HepG2 (cell line): Measurements from ENCODE around the gene ST14. TPM values are rescaled to one million over a fixed set of nuclear protein-coding genes. Genes with fewer than 3 reads are reported as not detected.

ENCODE experiments used
- ATAC-seq: fragments of 200-7000 bp; cut with Tn5 transposase; 3 replicates; pipeline ENCODE4 v1.9.1; 2020; ENCODE audit warnings: mild to moderate bottlenecking, moderate library complexity
- BruUV-seq: library from RNA; stranded (reverse); fragments of 400-500 nt; replicated peaks from 2 replicates; lab custom pipeline; 2021; lab: Mats Ljungman, UMichigan
- CTCF ChIA-PET: fragments of 300-600 bp; formaldehyde crosslinking; extraction: SDS; loops from one replicate; lab custom pipeline; 2021; ENCODE audit warnings: low total read pairs, inconsistent platforms, low intra/inter-chr PET ratio; lab: Yijun Ruan, JAX
- POLR2A ChIA-PET: fragments of 350-600 bp; sonication (Branson Sonifier 250); formaldehyde crosslinking; loops from one replicate; lab custom pipeline; 2020; ENCODE audit warnings: antibody characterized with exemption, inconsistent platforms; lab: Yijun Ruan, JAX
- DNase-seq: peaks from one replicate; pipeline ENCODE4 v3.0.0-alpha.2; 2015; ENCODE audit warnings: low spot score
- FAIRE-seq: peaks from 3 replicates; lab custom pipeline; 2011; peaks lifted over from hg19 to GRCh38; lab: Jason Lieb, UNC
- H2AFZ ChIP-seq: one replicate; pipeline ENCODE4 v1.6.1; 2011; ENCODE audit warnings: low read length, inconsistent platforms
- H3K27ac ChIP-seq: fragments of 300-600 bp; 3 replicates; pipeline ENCODE4 v1.8.0; 2011; ENCODE audit warnings: mixed run types, mild to moderate bottlenecking, mixed read lengths, low read length, inconsistent platforms; ENCODE audit not compliant: insufficient read depth; ENCODE audit errors: extremely low read length
- H3K27me3 ChIP-seq, 2 experiments: fragments of 200-600 bp in 1 of 2; 2 replicates in 1 of 2; 3 replicates in 1 of 2; pipeline versions ENCODE4 v1.6.0 to v1.8.0; 2011; ENCODE audit warnings: low read length in 2 of 2, mild to moderate bottlenecking in 2 of 2, moderate library complexity in 2 of 2, inconsistent platforms in 1 of 2; ENCODE audit not compliant: insufficient read depth in 2 of 2, control insufficient read depth in 1 of 2
- H3K36me3 ChIP-seq, 2 experiments: fragments of 200-600 bp in 1 of 2; replicated peaks in 1 of 2; 2 replicates in 1 of 2; 3 replicates in 1 of 2; pipeline versions ENCODE4 v1.5.1 to v1.8.0; 2011; ENCODE audit warnings: low read length in 2 of 2, inconsistent platforms in 1 of 2; ENCODE audit not compliant: insufficient read depth in 2 of 2, control insufficient read depth in 1 of 2
- H3K4me1 ChIP-seq: 2 replicates; pipeline ENCODE4 v1.5.1; 2012; ENCODE audit warnings: low read length, inconsistent platforms; ENCODE audit not compliant: insufficient read depth
- H3K4me2 ChIP-seq: 2 replicates; pipeline ENCODE4 v1.6.0; 2011; ENCODE audit warnings: low read depth, low read length, inconsistent platforms
- H3K4me3 ChIP-seq, 3 experiments: fragments of 200-600 bp in 1 of 3; sonication (generic), shearing (Covaris generic) in 1 of 3; replicated peaks in 1 of 3; 2 replicates each; pipeline ENCODE4 v1.5.1; 2011 to 2016; ENCODE audit warnings: low read length in 3 of 3, inconsistent platforms in 2 of 3, low read depth in 2 of 3, mild to moderate bottlenecking in 2 of 3, control low read depth in 1 of 3, mixed read lengths in 1 of 3; ENCODE audit not compliant: insufficient read depth in 1 of 3
- H3K79me2 ChIP-seq: one replicate; pipeline ENCODE4 v1.6.1; 2011; ENCODE audit warnings: low read length, inconsistent platforms; ENCODE audit not compliant: insufficient read depth
- H3K9ac ChIP-seq: 2 replicates; pipeline ENCODE4 v1.6.0; 2011; ENCODE audit warnings: mild to moderate bottlenecking, low read depth, low read length, inconsistent platforms; ENCODE audit not compliant: insufficient read depth
- H3K9me3 ChIP-seq: 2 replicates; pipeline ENCODE4 v1.5.1; 2012; ENCODE audit warnings: mild to moderate bottlenecking, low read length
- H4K20me1 ChIP-seq: 2 replicates; pipeline ENCODE4 v1.6.0; 2011; ENCODE audit warnings: inconsistent platforms, mild to moderate bottlenecking, low read length, moderate library complexity; ENCODE audit not compliant: insufficient read depth
- HDAC6 ChIP-seq: fragments of 200-600 bp; sonication (generic); IDR thresholded peaks from 2 replicates; pipeline ENCODE4 v1.7.0; 2017; ENCODE audit warnings: mild to moderate bottlenecking, antibody characterized with exemption, low read length, low read depth
- MAFF ChIP-seq: IDR thresholded peaks from 2 replicates; pipeline ENCODE4 v1.6.1; 2011; ENCODE audit warnings: low read depth, low read length, improper control_type of control experiment
- PRPF4 ChIP-seq: fragments of 200-400 bp; formaldehyde crosslinking; IDR thresholded peaks from 2 replicates; pipeline ENCODE4 v1.6.1; 2016; ENCODE audit warnings: low read length, low read depth; ENCODE audit not compliant: poor library complexity, severe bottlenecking
- SRY ChIP-seq: sonication (generic); formaldehyde crosslinking; IDR thresholded peaks from 2 replicates; pipeline ENCODE4 v1.8.0; 2022; ENCODE audit warnings: mild to moderate bottlenecking, missing genetic modification reagents
- ZFP36L2 ChIP-seq: sonication (generic); formaldehyde crosslinking; IDR thresholded peaks from 2 replicates; pipeline ENCODE4 v1.4.0; 2020; ENCODE audit warnings: missing genetic modification reagents
- ZNF256 ChIP-seq: sonication (generic); formaldehyde crosslinking; conservative IDR thresholded peaks from 2 replicates; pipeline ENCODE4 v1.4.0; 2020; ENCODE audit warnings: missing genetic modification reagents
- ZNF318 ChIP-seq: sonication (generic); formaldehyde crosslinking; IDR thresholded peaks from 2 replicates; pipeline ENCODE4 v1.4.0; 2020; ENCODE audit warnings: mild to moderate bottlenecking, missing genetic modification reagents
- ZNF564 ChIP-seq: sonication (generic); formaldehyde crosslinking; IDR thresholded peaks from 2 replicates; pipeline ENCODE4 v1.8.1; 2023; ENCODE audit warnings: mild to moderate bottlenecking, missing genetic modification reagents
- ZNF589 ChIP-seq: sonication (generic); formaldehyde crosslinking; conservative IDR thresholded peaks from 2 replicates; pipeline ENCODE4 v1.8.0; 2022; ENCODE audit warnings: mild to moderate bottlenecking, moderate library complexity, missing genetic modification reagents
- ZNF607 ChIP-seq: sonication (generic); formaldehyde crosslinking; IDR thresholded peaks from 2 replicates; pipeline ENCODE4 v1.5.1; 2020; ENCODE audit warnings: missing genetic modification reagents, mild to moderate bottlenecking, borderline replicate concordance
- WGBS: methylation state at CpG from one replicate; pipeline ENCODE4 v1.1.6; 2017; ENCODE audit warnings: low lambda C conversion rate; 5-methylcytosine and 5-hydroxymethylcytosine counted together
- in situ Hi-C: cut with HindIII; loops from 2 replicates; pipeline ENCODE4 v1.10.0; 2017; ENCODE audit warnings: low pct_unique_long_range_greater_than_20kb; ENCODE audit not compliant: extremely low pct_ligation_motif_present
- intact Hi-C: fragments of 100-400 bp; cut with micrococcal nuclease; formaldehyde crosslinking; loops from one replicate; pipeline ENCODE4 v1.10.0; 2022; ENCODE audit not compliant: unreplicated experiment
- polyA plus RNA-seq, 8 experiments: library from polyadenylated mRNA; depleted of rRNA in 3 of 8; stranded (reverse) in 7 of 8; unstranded in 1 of 8; fragments of >200 nt; fragmentation: Illumina TruSeq in 4 of 8; extraction: Trizol in 4 of 8; gene quantifications; 2 replicates each; pipeline versions ENCODE4 v1.2.1 to v1.2.3, GENCODE V29; 2011 to 2016; ENCODE audit warnings: low read depth in 4 of 8, missing spikeins in 1 of 8, mixed read lengths in 1 of 8; ENCODE audit not compliant: insufficient read depth in 1 of 8
- total RNA-seq, 5 experiments: library from RNA; depleted of rRNA; stranded (reverse); fragments of >200 nt; fragmentation: Illumina TruSeq; extraction: Trizol; gene quantifications; 2 replicates each; pipeline ENCODE4 v1.2.3, GENCODE V29; 2016; ENCODE audit warnings: low read depth in 1 of 5
- TF ChIP-seq, protein P1 (sequence below): sonication (generic); IDR thresholded peaks from 2 replicates; pipeline ENCODE4 v1.6.1; 2016; ENCODE audit warnings: low read depth, borderline replicate concordance

Gene ST14
- total and polyA plus RNA-seq, 2 of the 13 experiments (the other 11 are each of a cell fraction or from before 2014, with no cell fraction given) = 0.88 to 1.4 TPM

- intact Hi-C loops = no loop called here
- H3K4me3 ChIP-seq = no peak overlapping the region
- no peak overlapping the region for H3K9ac ChIP-seq
- H3K4me1 ChIP-seq = peaks cover 28% of the 10 kb centered on the region
- FAIRE-seq (no peak), DNase-seq (no peak), ATAC-seq (no peak)
- H3K79me2 ChIP-seq = no peaks in the 10 kb centered on the region
- BruUV-seq = no TSS peak
- no peak overlapping the region for H2AFZ ChIP-seq
- no peaks in the 10 kb centered on the region for H4K20me1 ChIP-seq
- no peak overlapping the region for H3K4me2 ChIP-seq
- in situ Hi-C loops = loop anchor here (10.0 to 25.0 kb wide), 3 partner anchors 146 to 669 kb away; no protein-coding TSS in a partner anchor
- POLR2A ChIA-PET = no interaction called here
- peaks cover 0 to 25% of the 10 kb centered on the region in 2 experiments; a peak in 4 of 5 replicates for H3K27me3 ChIP-seq
- WGBS = 90% methylated on average over 3 of the region's 14 CpGs
- H3K9me3 ChIP-seq = no peaks in the 10 kb centered on the region
- H3K27ac ChIP-seq = no peak overlapping the region
- no peak for TF ChIP-seq ZNF607 (CRISPR knock-in tag)
- TF ChIP-seq PRPF4 = no peak
- no peak for TF ChIP-seq ZNF564
- TF ChIP-seq ZNF318 (CRISPR knock-in tag) = no peak
- TF ChIP-seq, protein P1, sequence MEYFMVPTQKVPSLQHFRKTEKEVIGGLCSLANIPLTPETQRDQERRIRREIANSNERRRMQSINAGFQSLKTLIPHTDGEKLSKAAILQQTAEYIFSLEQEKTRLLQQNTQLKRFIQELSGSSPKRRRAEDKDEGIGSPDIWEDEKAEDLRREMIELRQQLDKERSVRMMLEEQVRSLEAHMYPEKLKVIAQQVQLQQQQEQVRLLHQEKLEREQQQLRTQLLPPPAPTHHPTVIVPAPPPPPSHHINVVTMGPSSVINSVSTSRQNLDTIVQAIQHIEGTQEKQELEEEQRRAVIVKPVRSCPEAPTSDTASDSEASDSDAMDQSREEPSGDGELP = no peak
- no peak for TF ChIP-seq HDAC6
- no peak for TF ChIP-seq ZNF256 (CRISPR knock-in tag)
- no peak for TF ChIP-seq SRY (CRISPR knock-in tag)
- TF ChIP-seq MAFF = no peak
- TF ChIP-seq ZFP36L2 (CRISPR knock-in tag) = no peak
- no peak for TF ChIP-seq ZNF589 (CRISPR knock-in tag)
- no peaks in the 10 kb centered on the region for H3K36me3 ChIP-seq
- CTCF ChIA-PET = no interaction called here
These were observed 59.0 kb downstream of the ST14 start for GRCh38 chr11:130218501-130219070.
